Right ventricle myocardium superior (tissue), 1 donor: ENCODE results near the gene CNOT6L. TPM values are rescaled to one million over a fixed set of nuclear protein-coding genes. Genes with fewer than 3 reads are reported as not detected.
"Not testable (repeated sequence)": the region's sequence is repeated elsewhere in the genome, so short reads cannot be mapped to it uniquely, and the experiment has no call there.

Experiments used
- ATAC-seq: fragments of 200-7000 bp; cut with Tn5 transposase; one replicate; pipeline ENCODE4 v1.9.1; 2020; ENCODE audit warnings: mild to moderate bottlenecking; ENCODE audit not compliant: poor library complexity
- DNase-seq: peaks from one replicate; pipeline ENCODE4 v3.0.0-alpha.2; 2020
- intact Hi-C: fragments of 100-400 bp; cut with DNase I; formaldehyde crosslinking; loops from one replicate; pipeline ENCODE4 v1.11.2; 2022
- long read RNA-seq: library from polyadenylated mRNA; unstranded; transcript quantifications from one replicate; pipeline ENCODE4 v2.0.0, GENCODE V29; 2021
- total RNA-seq: library from RNA; stranded (reverse); fragmentation: NEBNext Ultra II Directional; extraction: Animal tissue kit (Norgen Biotek cat#: 25700); gene quantifications from one replicate; pipeline ENCODE4 v1.2.1, GENCODE V29; 2021
- donor health status: DM: no; HTN: yes; CAD: no; lungs with severe emphysema.

CNOT6L gene
- total RNA-seq, result 19.3 TPM
- long read RNA-seq, transcript CNOT6L-206 (12 exons, 1,890 nt), result major isoform, 7 of 12 reads
- long read RNA-seq, partial matches to known transcripts, result 1 of 12 reads
- long read RNA-seq, other reads (novel, unspliced or antisense), result 4 of 12 reads

GRCh38 chr4:77818602-77819403 lies at the start of gene CNOT6L:
Gene CNOT6L, minus strand, starts transcription at chr4:77819368. Its CDS starts 60 bp downstream, at chr4:77819308.
- peak; percentile 76 for ATAC-seq
- intact Hi-C loops, result loop anchor here (2.0 kb wide), 1 partner anchor 44 kb away; the partner anchor contains the start of gene MRPL1
- DNase-seq, result peak; percentile 74

DNA sequence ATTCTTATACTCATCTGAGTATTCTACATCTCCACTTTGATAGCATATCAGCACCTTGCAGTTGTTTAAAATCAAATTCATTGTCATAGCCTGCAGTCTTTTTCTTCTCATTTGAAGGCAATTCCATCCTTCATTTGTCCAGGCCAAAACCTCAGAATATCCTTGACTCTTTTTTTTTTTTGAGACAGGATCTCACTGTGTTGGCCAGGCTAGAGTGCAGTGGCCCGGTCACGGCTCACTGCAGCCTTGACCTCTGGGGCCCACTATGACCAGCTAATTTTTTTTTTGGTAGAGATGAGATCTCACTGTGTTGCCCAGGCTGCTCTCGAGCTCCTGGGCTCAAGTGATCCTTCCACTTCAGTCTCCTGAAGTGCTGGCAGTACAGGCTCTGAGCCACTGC lies 46.1 kb upstream of the CNOT6L start:
- no peak for ATAC-seq
- no peak for DNase-seq
- intact Hi-C loops, result no loop called here

DNA sequence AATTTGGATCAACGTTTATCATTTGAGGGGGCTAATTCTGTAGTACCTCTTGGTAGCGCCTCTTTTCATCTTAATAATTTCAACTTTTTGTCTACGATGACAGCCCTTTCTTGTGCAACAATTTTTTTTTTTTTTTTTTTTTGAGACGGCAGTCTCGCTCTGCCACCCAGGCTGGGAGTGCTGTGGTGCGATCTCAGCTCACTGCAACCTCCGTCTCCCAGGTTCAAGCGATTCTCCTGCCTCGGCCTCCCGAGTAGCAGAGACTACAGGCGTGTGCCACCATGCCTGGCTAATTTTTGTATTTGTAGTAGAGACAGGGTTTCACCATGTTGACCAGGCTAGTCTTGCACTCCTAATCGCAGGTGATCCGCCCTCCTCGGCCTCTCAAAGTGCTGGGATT lies 44.2 kb upstream of the CNOT6L start:
- intact Hi-C loops, result loop anchor here (2.0 kb wide), 1 partner anchor 45 kb away; the partner anchor contains the start of gene CNOT6L
- DNase-seq, ATAC-seq: not testable (repeated sequence)

- DNase-seq (peak; percentile 92), ATAC-seq (peak; percentile 98)
- intact Hi-C loops, result loop anchor here (2.0 kb wide), 1 partner anchor 44 kb away; the partner anchor contains the start of gene CNOT6L
Observed at GRCh38 chr4:77862478-77863216, 43.5 kb upstream of the CNOT6L start, which contains the start of gene MRPL1. Gene MRPL1, plus strand, starts transcription at chr4:77862830. Its CDS starts 19 bp downstream, at chr4:77862849.

DNA sequence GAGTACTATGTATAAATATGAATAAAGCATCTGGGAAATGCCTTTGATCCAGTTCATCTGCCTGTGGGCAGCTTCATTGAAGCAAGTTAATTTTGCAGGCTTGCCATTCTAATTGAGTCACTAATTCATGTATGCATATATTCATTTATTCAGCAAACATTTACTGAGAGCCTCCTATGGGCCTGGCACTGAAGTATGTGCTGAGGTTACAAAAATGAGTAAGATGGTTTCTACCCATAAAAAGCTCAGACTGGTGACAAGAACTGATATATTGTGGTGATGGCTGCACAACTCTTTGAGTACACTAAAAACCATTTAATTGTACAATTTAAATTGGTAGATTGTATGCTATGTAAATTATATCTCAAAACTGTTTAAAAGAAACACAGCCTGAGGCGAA lies 42.3 kb upstream of the CNOT6L start:
- no peak for ATAC-seq
- DNase-seq, result no peak
- intact Hi-C loops, result no loop called here

DNA sequence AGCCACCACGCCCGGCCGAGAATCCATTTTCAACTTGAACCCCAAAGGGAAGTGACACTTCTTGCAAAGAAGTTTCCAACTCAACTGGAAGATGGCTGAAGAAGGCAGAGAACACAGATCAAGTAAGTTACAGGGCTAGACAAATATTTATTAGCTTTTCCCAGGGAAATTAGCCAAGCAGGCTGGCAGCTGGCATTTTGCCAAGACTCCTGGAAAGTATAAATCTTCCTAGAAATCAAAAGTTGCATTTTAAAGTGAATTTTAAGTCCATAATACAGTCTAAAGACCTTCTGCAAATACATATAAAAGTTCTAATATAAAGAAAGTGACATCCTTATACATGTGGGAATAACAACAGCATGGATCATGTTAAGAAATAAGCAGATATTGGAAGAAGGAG lies 40.1 kb upstream of the CNOT6L start:
- ATAC-seq (no peak), DNase-seq (no peak)
- intact Hi-C loops, result no loop called here

- DNase-seq (no peak), ATAC-seq (no peak)
- intact Hi-C loops, result no loop called here
Observed at GRCh38 chr4:77856152-77856551, 37.0 kb upstream of the CNOT6L start.

DNA sequence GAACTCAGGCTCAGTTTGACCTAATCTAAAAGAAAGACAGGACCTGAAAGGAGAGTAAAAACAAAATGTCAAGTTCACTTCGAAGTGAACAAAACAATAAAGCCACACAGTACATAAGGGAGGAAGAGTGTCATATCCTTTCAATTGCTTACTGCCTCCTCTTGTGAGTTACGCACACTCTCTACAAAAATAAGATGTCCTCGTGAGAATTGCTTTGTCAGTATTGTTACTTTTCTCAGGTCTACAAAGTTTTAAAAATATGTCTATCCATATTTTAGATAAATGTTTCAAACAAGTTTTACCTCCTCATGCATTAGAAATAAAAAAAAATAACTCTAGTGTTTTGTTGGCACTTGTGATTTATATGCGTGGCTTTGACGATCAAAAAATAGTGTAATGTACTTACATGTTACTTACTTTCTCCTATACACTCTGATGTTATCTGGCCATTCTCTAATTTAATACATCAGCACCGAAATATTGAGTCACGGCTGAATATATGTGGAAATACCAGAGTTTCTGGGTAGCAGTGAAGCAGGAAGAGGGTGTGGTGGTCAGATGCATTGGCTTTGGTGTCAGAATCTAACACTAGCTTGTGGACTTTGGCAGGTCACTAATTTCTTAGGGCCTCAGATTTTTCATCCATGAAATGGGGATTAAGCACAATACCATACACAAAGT lies 35.4 kb upstream of the CNOT6L start:
- ATAC-seq, result no peak

DNA sequence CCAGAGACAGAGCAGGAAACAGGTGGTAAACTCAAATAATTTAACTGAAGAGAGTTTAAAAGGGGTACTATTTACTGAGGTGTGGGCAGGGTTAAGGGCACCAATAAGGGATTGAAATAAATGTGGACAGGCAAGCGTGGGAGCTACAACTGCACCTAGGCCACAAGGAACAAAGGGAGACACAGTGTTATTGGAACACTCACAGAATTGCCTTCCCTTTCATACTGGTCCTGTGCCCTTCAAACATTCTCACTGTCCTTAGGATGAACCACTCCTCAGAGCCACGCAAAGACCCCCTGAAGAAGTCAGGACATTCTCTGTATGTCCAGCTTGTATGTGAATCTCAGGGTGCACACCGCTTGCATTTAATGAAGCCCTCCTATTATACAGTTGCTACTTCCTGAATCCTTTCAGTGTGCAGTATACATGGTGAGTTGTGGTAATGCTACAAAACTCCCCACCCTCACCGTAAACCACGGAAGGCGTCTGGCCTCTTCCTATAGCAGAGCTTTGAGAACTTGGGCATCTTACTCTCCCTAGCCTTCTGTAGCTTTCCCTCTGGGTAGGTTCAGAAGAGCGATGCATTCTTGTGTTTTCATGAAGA lies 33.8 kb upstream of the CNOT6L start:
- DNase-seq (no peak), ATAC-seq (no peak)
- intact Hi-C loops, result no loop called here

More for the DNA sequence above, 35.4 kb upstream of the CNOT6L start:
- intact Hi-C loops, result no loop called here
- DNase-seq, result no peak

DNA sequence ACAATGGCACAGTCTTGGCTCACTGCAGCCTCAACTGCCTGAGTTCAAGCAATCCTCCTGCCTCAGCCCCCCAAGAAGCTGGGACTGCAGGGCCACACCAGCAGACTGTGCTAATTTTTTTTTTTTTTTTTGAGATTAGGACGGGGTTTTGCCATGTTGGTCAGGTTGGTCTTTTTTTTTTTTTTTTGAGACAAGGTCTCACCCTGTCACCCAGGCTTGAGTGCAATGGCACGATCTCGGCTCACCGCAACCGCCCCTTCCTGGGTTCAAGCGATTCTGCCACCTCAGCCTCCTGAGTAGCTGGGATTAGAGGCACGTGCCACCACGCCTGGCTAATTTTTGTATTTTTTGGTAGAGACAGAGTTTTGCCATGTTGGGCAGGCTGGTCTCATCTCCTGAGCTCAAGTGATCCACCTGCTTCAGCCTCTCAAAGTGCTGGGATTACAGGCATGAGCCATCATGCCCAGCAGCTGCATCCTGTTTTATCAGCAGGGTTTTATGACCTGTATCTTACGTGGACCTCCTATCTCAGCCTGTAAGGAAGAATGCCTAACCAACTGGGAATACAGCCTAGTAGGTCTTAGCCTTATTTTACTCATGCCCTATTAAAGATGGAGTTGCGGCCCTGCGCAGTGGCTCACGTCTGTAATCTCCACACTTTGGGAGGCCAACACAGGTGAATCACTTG lies 30.3 kb upstream of the CNOT6L start:
- DNase-seq, result no peak
- intact Hi-C loops, result no loop called here
- ATAC-seq, result no peak

GRCh38 chr4:77848508-77848907 lies 29.3 kb upstream of the CNOT6L start:
- ATAC-seq (no peak), DNase-seq (no peak)
- intact Hi-C loops, result no loop called here

DNA sequence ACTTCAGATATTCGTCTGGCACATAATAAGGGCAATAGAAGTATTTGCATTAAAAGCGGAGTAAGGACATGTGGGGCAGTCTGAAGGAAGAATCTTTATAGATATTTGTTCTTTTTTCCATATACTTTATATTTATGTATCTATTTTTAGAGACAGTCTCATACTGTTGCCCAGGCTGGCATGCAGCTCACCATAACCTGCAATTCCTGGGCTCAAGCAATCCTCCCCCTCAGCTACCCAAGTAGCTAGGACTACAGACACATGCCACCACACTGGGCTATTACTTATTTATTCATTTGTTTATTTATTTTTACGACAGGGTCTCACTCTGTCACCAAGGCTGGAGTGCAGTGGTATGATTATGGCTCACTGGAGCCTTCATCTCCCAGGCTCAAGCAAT lies 26.8 kb upstream of the CNOT6L start:
- intact Hi-C loops, result no loop called here
- ATAC-seq (no peak), DNase-seq (no peak)

GRCh38 chr4:77845400-77845799 lies 26.2 kb upstream of the CNOT6L start:
- intact Hi-C loops, result no loop called here
- DNase-seq (no peak), ATAC-seq (no peak)

GRCh38 chr4:77844363-77844762 lies 25.2 kb upstream of the CNOT6L start:
- intact Hi-C loops, result no loop called here
- ATAC-seq, result no peak
- no peak for DNase-seq

DNA sequence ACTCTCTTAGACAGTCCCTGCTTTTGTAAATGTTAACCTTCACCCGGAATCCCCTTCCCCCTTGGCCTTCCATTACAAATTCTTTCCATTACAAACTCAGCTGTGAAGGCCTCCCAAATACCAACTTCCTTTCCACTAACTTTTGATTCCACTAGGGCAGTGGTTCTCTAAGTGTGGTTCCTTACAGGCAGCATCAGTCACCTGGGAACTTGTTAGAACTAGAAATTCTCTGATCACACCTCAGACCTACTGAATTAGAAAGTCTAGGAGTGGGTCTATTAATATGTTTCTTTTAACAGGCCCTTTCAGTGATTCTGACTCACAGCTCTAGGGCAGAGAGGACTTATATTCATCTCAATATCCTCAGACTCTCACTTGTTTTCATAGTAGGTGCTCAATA lies 24.5 kb upstream of the CNOT6L start:
- intact Hi-C loops, result no loop called here
- ATAC-seq (no peak), DNase-seq (no peak)

DNA sequence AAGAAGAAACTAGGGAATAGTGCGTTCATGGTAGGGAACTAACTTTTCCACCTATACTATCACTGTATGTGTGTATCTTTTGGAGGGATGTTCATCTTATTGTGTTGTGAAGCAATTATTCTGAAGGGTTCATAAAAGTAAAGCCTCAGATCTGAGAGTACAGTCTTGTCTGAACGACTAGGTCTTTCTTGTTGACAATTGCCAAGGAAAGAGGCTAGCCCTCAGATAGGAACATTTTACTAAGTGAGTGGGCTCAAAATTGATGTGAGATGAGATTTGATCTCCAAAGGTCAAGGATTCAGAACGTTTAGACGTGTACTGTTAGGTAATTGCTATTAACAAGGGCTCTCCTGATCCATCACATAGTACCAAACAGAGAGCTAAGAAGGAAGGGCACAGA lies 15.2 kb upstream of the CNOT6L start:
- no peak for DNase-seq
- intact Hi-C loops, result no loop called here
- no peak for ATAC-seq

GRCh38 chr4:77833126-77833724 lies 14.1 kb upstream of the CNOT6L start:
- ATAC-seq (no peak), DNase-seq (no peak)
- intact Hi-C loops, result no loop called here

GRCh38 chr4:77827343-77827742 lies 8.2 kb upstream of the CNOT6L start:
- DNase-seq (no peak), ATAC-seq (no peak)
- intact Hi-C loops, result no loop called here
